ENCODE results near the gene FAM185A.

DNA sequence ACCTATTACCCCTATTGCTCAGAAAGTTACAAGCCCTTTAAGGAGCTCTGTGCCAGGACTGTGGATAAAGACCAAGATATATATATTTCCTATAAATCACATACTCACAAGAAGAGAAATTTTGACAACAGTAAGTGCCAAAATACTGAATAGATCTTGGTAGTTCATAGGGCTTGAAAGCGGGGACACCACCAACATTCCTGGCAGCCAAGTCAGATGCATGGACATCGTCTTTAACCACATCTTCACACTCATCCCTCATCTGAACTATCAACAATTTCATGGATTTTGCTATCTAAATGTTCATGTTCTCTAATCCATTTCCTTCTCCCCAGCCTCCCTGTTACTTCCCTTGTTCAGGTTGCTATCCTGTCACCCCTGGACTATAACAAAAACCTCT lies 96.5 kb downstream of the FAM185A start:
- TF ChIP-seq, protein P1, sequence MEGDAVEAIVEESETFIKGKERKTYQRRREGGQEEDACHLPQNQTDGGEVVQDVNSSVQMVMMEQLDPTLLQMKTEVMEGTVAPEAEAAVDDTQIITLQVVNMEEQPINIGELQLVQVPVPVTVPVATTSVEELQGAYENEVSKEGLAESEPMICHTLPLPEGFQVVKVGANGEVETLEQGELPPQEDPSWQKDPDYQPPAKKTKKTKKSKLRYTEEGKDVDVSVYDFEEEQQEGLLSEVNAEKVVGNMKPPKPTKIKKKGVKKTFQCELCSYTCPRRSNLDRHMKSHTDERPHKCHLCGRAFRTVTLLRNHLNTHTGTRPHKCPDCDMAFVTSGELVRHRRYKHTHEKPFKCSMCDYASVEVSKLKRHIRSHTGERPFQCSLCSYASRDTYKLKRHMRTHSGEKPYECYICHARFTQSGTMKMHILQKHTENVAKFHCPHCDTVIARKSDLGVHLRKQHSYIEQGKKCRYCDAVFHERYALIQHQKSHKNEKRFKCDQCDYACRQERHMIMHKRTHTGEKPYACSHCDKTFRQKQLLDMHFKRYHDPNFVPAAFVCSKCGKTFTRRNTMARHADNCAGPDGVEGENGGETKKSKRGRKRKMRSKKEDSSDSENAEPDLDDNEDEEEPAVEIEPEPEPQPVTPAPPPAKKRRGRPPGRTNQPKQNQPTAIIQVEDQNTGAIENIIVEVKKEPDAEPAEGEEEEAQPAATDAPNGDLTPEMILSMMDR (IDR thresholded peaks at IDR 0.05): no peak
- TF ChIP-seq EP300 (IDR thresholded peaks at IDR 0.05): no peak
